ENCODE measurements around the gene PDCD2L.

GRCh38 chr19:34454685-34455084 lies 50.5 kb downstream of the PDCD2L start:
- no peak for TF ChIP-seq HMG20B (CRISPR knock-in tag; IDR thresholded peaks at IDR 0.05)
- TF ChIP-seq BRF1 (IDR thresholded peaks at IDR 0.05; ENCODE audit: borderline replicate concordance, extremely low read depth, insufficient read length), result no peak
- no peak for TF ChIP-seq FOXP4 (CRISPR knock-in tag; IDR thresholded peaks at IDR 0.05; ENCODE audit: borderline replicate concordance)
- TF ChIP-seq POLR2AphosphoS5 (IDR thresholded peaks at IDR 0.05; ENCODE audit: control insufficient read depth, insufficient read depth, low read depth, low read length), result no peak
- TF ChIP-seq MECOM (CRISPR knock-in tag; IDR thresholded peaks at IDR 0.05), result no peak
- TF ChIP-seq RBFOX2 (IDR thresholded peaks at IDR 0.05; ENCODE audit: low read depth, low read length), result no peak
- TF ChIP-seq DPF2 (IDR thresholded peaks at IDR 0.05), result no peak
- no peak for TF ChIP-seq DDX20 (tag; IDR thresholded peaks at IDR 0.05; ENCODE audit: low read depth)
- TF ChIP-seq GTF2B (IDR thresholded peaks at IDR 0.05; ENCODE audit: extremely low read depth, insufficient read length), result no peak
- TF ChIP-seq CBFB (CRISPR knock-in tag; IDR thresholded peaks at IDR 0.05), result no peak
- no peak for TF ChIP-seq RAD21 (CRISPR knock-in tag; conservative IDR thresholded peaks at IDR 0.05 in 1 of 2, IDR thresholded peaks at IDR 0.05 in 1 of 2)
- TF ChIP-seq EZH2 (IDR thresholded peaks at IDR 0.05; ENCODE audit: borderline replicate concordance, low read depth, low read length), result no peak
- no peak for TF ChIP-seq CAMTA2 (CRISPR knock-in tag; conservative IDR thresholded peaks at IDR 0.05)

Data from K562 (cell line).